ENCODE measurements around the gene GRK2.
A peak's percentile ranks its signal among the peaks of the same experiment; 100 is the strongest.

DNA sequence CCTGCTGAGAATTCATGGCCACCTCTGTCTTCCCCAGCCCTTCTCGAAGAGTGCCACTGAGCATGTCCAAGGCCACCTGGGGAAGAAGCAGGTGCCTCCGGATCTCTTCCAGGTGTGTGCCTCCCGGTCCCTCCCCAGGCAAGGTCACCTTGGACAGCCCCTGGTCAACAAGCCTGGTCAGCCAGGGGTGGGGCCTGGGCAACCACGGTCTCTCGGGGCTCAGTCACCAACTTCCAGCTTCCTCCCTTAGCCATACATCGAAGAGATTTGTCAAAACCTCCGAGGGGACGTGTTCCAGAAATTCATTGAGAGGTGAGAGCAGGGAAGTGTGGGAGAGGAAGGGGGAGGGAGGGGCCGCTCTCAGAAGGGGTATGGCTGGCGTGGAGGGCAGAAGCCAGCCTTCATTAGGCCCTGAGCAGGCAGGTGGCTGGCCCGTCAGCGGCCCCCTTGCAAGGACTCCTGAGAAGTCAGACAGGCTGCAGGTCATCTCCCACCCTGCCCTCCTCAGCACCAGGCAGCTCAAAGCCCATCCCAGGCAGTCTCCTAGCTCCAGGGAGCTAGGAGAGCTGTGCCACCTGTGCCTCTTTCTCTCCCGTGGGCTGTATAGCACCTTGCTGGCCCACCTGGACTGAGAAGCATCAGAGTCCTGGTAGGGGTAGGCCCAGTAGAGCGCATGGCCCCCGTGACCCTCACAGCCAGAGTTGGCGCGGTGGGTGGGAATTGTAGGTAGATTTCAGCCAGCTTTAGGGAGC, 13.5 kb downstream of the GRK2 start:
- TF ChIP-seq, protein P1, sequence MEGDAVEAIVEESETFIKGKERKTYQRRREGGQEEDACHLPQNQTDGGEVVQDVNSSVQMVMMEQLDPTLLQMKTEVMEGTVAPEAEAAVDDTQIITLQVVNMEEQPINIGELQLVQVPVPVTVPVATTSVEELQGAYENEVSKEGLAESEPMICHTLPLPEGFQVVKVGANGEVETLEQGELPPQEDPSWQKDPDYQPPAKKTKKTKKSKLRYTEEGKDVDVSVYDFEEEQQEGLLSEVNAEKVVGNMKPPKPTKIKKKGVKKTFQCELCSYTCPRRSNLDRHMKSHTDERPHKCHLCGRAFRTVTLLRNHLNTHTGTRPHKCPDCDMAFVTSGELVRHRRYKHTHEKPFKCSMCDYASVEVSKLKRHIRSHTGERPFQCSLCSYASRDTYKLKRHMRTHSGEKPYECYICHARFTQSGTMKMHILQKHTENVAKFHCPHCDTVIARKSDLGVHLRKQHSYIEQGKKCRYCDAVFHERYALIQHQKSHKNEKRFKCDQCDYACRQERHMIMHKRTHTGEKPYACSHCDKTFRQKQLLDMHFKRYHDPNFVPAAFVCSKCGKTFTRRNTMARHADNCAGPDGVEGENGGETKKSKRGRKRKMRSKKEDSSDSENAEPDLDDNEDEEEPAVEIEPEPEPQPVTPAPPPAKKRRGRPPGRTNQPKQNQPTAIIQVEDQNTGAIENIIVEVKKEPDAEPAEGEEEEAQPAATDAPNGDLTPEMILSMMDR (IDR thresholded peaks at IDR 0.05 in 8 of 11, conservative IDR thresholded peaks at IDR 0.05 in 3 of 11) = no peak
- TF ChIP-seq POLR2AphosphoS5 (IDR thresholded peaks at IDR 0.05) = peak in 1 of 3 donors; percentile 19
- no peak for TF ChIP-seq POLR2A (IDR thresholded peaks at IDR 0.05)

Measured in spleen (tissue), 7 donors.